Adrenal gland (tissue), 5 donors: ENCODE data around the gene TBC1D16.

Experiments
- CTCF ChIP-seq, 6 experiments: fragments of 450-650 bp in 4 of 6; fragments of 200-600 bp in 2 of 6; sonication (generic) in 1 of 6; IDR thresholded peaks; 1 replicate in 5 of 6; 2 replicates in 1 of 6; pipeline versions ENCODE4 v1.5.1 to v1.8.0; 2016 to 2021; ENCODE audit warnings: antibody characterized with exemption in 6 of 6, mild to moderate bottlenecking in 2 of 6, moderate library complexity in 1 of 6
- POLR2A ChIP-seq, 2 donors: fragments of 450-650 bp; IDR thresholded peaks; one replicate each; pipeline ENCODE4 v1.6.1; 2017; ENCODE audit warnings: antibody characterized with exemption in 2 of 2, mild to moderate bottlenecking in 2 of 2, moderate library complexity in 1 of 2
- donor health status: DM: no; HTN: no; CAD: no.

GRCh38 chr17:80045703-80046102 lies 10.0 kb upstream of the TBC1D16 start:
- TF ChIP-seq CTCF (IDR thresholded peaks at IDR 0.05) (no peak), POLR2A (IDR thresholded peaks at IDR 0.05) (no peak)
